HG02763 (cell line): ENCODE results near the gene E4F1.
A peak's percentile ranks its signal among the peaks of the same experiment; 100 is the strongest.

Experiments
- ATAC-seq: cut with Tn5 transposase; IDR thresholded peaks from one replicate; pipeline ENCODE4 v1.9.1; 2021; ENCODE audit warnings: mild to moderate bottlenecking, moderate library complexity; ENCODE audit not compliant: unreplicated experiment

The E4F1 gene

GRCh38 chr16:2205104-2205966 lies 18.1 kb upstream of the E4F1 start, which contains the start of gene MLST8:
MLST8 (plus strand) TSS chr16:2205454; CDS start chr16:2206086, 632 bp downstream.
- peak; percentile 82 for ATAC-seq

- no peak for ATAC-seq
These were observed 17.5 kb upstream of the E4F1 start for GRCh38 chr16:2205967-2206313.

- ATAC-seq = no peak
These were observed 17.0 kb upstream of the E4F1 start for GRCh38 chr16:2206420-2206779.

GRCh38 chr16:2206780-2207433 lies 16.5 kb upstream of the E4F1 start:
- ATAC-seq = no peak

- ATAC-seq = no peak
These were observed 15.5 kb upstream of the E4F1 start for GRCh38 chr16:2207872-2208271.

GRCh38 chr16:2208308-2208707 lies 15.1 kb upstream of the E4F1 start:
- no peak for ATAC-seq

GRCh38 chr16:2208772-2209171 lies 14.6 kb upstream of the E4F1 start:
- no peak for ATAC-seq

GRCh38 chr16:2209258-2210008 lies 14.0 kb upstream of the E4F1 start:
- no peak for ATAC-seq

GRCh38 chr16:2210009-2210332 lies 13.4 kb upstream of the E4F1 start:
- ATAC-seq = no peak

GRCh38 chr16:2210386-2211365 lies 12.7 kb upstream of the E4F1 start, which contains the start of gene BRICD5:
BRICD5 (minus strand) TSS chr16:2210863; CDS start chr16:2210833, 30 bp downstream.
- ATAC-seq = no peak

- no peak for ATAC-seq
These were observed 11.5 kb upstream of the E4F1 start for GRCh38 chr16:2211923-2212347.

GRCh38 chr16:2212362-2213324 lies 10.7 kb upstream of the E4F1 start:
- ATAC-seq = no peak

- peak; percentile 2 for ATAC-seq
These were observed 9.3 kb upstream of the E4F1 start for GRCh38 chr16:2213817-2214718.

GRCh38 chr16:2214719-2214968 lies 8.7 kb upstream of the E4F1 start, which contains the start of gene PGP:
PGP (minus strand) TSS chr16:2214840; CDS start chr16:2214777, 63 bp downstream.
- ATAC-seq = peak; percentile 89

- no peak for ATAC-seq
These were observed 7.1 kb upstream of the E4F1 start for GRCh38 chr16:2216330-2216729.

GRCh38 chr16:2223942-2224486 lies 623 bp downstream of the E4F1 start:
- peak; percentile 10 for ATAC-seq

- no peak for ATAC-seq
These were observed 2.9 kb downstream of the E4F1 start for GRCh38 chr16:2226245-2226793.

- ATAC-seq = no peak
These were observed 3.5 kb downstream of the E4F1 start for GRCh38 chr16:2226918-2227317.
